ENCODE measurements around the gene RAB40AL.

DNA sequence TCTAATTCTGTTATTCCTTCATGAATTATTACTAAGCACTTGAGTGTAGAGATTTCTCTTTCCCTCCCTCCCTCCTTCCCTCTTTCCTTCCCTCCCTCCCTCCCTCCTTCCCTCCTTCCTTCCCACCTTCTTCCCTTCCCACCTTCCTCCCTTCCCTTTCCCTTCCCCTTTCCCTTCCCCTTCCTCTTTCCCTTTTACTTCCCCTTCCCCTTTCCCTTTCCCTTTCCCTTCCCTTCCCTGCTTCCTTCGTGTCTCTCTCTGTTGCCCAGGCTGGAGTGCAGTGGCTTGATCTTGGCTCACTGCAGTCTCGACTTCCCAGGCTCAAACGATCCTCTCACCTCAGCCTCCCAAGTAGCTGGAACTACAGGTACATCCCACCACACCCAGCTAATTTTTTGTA is 49.4 kb upstream of the RAB40AL start:
- no peak for TF ChIP-seq CTCF (IDR thresholded peaks at IDR 0.05)
- TF ChIP-seq POLR2A (IDR thresholded peaks at IDR 0.05): no peak

Measured in ovary (tissue), 3 donors.